Measurements from ENCODE around the gene PDXK.

The PDXK gene

DNA sequence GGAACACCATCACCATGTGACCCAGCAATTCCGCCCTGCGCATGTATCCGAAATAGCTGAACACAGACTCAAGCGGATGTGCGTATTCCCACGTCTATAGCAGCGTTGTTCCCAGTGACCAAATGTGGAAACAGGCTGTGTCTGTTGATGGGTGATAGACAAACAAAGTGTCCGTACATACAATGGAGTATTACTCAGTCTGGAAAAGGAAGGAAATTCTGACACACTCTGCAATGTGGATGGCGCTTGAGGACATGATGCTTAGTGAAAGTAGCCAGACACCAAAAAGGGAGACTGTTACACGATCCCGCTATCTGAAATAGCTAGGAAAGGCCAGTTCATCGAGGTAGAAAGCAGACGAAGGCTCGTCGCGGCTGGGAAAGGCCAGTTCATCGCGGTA lies 25.8 kb downstream of the PDXK start:
- DNase-seq: no peak

DNA sequence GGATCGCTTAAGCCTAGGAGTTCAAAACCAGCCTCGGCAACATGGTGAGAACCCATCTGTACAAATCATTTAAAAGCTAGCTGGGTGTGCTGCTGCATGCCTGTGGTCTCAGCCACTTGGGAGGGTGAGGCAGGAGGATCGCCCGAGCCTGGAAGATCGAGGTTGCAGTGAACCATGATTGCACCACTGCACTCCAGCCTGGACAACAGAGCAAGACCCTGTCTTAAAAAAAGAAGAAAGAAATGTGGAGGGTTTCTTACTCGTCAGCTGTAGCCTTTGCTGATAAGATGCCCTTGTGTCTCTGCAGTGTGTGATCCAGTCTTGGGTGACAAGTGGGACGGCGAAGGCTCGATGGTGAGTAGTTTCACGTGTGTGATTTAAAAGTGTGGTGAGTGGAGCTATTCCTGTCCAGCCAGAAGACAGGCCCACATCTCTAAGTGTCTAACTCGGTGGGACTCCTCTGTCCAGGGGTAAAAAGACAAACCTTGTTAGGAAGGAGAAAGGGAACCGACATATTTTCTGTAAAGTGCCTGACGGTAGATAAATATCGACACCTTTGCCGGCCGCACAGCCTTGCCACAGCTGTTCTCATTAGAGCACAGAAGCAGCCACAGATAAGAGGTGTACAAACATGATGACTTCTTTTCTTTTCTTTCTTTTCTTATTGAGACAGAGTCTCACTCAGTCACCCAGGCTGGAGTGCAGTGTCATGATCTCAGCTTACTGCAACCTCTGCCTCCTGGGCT lies 27.0 kb downstream of the PDXK start:
- no peak for DNase-seq

DNA sequence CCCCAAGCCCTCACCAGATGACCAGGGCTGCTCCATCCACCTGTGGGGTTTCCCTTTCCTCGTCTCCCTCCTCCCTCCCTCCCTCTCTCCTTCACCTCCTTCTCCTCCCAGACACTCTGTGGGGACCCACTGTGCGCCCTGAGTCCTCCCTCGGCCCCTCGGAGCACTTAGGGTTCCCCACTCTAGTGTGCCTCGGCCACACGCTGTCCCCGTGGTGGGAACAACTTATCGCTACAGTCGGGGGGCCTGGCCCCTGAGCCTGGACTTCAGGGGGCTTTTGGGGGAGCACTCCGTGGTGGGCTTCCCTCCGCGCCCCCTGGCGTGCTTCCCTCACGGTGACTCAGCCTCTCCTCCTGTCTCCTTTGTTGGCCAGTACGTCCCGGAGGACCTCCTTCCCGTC lies 29.7 kb downstream of the PDXK start:
- DNase-seq: no peak

DNA sequence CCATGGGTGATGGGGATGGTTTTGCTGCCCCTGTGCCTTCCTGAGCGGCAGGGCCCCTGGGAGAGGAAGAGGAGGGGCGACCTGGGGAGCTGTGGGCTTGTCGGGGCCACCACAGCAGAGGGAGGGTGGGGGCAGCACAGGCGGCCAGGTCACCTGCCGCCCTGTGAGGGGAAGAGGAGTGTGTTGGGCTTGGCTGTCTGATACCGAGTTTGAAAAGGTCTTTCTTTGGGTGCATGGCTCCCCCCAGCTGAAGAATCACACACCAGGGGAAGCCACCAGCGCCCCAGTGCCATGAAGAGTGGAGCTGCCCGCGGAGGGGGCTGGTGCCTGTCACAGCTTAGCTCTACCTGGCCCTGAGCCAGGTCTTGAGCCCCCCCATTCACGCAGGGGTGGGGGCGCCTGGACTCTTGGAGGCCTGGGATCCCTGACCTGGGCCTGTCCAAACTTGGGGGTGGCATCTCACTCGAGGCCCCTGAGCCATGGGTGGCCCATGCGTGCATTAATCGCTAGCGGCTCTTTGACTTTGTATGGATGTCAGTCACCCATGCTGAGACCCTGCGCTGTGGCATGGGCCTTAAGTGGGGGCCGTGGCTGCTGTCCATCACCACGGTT lies 30.8 kb downstream of the PDXK start:
- no peak for DNase-seq

DNA sequence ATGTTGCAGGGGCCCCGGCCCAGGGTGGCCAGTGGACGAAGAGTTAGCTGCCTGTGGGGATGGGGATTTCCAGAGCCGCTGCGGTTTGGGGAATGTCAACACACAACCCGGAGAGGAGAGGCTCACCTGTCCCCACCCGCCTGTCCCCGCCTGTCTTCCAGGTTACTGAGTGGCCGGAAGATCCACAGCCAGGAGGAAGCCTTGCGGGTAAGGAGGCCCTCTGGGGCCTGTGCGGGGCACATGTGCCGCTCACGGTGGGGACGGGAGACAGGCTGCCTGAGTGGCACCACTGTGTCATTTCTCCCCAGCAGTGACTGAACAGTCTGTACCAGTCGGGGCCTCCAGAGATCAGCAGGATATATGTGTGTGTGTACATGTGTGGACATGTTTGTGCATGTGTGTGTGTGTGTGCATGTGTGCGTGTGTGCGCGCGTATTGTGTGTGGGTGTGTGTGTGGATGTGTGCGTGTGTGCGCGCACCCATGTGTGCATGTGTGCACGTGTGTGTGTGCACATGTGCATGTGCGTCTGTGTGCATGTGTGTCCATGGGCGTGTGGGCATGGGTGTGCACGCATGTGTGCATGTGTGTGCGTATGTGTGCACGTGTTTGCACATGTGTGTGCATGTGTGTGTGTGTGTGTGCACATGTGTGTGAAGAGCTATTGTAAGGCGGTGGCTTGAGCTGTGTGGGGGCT lies 31.6 kb downstream of the PDXK start:
- DNase-seq: no peak

DNA sequence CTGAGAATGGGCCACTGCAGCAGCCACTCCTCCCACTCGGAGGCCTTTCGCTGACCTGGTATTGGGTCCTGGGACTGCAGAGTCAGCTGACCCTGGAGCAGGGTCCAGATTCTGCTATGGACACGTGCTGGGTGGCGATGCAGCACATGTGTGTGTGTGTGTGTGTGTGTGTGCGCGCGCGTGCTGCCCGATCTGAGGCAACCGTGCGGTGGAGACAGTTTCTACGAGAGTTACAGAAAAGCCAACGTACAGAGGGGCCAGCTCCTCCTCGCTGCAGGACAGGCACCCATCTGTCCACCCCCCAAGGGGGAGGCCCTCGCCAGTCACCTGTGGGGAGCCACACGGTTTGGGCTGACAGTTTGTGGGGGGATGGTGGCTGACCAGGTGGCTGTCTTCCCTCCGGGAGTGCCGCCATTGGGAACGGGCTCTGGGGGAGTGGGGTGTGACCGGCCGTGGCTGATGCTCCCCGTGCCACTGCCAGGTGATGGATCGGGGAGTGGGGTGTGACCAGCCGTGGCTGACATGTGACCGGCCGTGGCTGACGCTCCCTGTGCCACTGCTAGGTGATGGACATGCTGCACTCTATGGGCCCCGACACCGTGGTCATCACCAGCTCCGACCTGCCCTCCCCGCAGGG lies 33.1 kb downstream of the PDXK start:
- no peak for DNase-seq

DNA sequence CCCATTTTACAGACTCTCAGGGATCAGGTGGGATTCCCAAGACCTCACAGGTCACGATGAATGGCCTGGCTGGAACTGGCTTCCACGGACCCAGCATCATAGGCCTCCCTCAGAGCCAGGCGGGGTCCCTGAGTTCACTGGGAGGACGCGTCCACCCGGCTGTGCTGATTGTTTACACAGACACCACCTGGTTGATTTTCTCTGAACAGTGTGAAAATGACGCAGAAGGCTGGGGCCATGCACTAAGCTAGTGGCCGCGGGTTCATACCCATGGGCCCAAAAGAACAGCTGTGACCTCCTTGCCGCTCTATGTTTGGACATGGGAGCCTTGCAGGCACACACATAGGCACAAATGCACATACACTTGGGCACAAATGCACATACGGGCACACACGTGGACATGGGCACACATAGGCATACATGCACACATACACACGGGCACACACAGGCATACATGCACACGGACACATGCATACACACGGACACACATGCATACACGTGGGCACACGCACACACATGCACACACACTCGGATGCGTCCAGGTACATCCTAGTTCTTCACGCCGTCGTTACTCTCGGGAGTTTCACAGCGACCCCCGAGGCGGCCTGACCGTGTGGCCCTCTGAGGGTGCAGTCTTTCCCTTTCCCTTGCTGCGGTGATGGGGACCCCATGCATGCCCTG lies 34.0 kb downstream of the PDXK start:
- no peak for DNase-seq

DNA sequence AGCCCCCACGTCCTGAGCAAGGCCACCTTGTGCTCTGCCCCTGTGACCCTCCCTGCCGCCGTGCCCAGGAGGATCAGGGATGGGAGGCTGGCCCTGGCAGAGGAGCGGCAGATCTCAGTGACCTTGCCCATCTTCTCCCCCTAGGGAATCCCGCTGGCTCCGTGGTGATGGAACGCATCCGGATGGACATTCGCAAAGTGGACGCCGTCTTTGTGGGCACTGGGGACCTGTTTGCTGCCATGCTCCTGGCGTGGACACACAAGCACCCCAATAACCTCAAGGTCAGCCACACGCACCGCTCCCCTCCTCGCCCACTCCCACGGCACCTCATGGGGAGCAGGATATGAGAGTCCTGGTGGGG lies 34.5 kb downstream of the PDXK start:
- no peak for DNase-seq

DNA sequence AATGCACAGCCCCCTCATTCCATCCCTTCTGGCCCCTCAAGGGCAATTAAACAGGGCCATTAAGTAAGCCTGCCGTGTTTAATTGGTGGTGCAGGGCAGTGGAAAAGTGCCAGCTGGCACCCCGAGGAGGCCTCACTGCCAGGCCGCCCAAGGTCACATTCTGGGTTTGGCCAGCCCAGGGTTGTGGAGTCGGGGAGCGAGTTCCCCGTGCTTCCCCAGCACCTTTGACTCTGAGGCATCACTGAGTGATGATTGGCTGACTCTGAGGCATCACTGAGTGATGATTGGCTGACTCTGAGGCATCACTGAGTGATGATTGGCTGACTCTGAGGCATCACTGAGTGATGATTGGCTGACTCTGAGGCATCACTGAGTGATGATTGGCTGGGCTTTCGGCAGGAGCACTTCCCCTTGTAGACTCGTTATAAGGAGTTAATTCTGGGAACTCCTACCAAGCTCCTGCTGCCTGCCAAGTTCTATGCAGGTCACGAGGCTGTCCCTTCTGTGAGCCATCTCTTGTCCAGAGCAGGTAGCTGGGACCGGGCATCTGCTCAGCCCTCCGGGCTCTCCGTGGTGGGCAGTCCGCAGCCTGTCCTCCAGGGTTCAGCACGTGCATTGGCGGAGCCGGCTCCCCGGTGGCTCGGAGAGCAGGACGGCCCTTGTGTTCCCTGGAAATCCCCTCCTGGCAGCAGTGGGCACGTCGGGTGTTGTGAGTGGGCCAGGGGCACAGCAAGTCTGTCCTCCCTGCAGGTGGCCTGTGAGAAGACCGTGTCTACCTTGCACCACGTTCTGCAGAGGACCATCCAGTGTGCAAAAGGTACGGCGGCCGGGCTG lies 36.2 kb downstream of the PDXK start:
- no peak for DNase-seq

DNA sequence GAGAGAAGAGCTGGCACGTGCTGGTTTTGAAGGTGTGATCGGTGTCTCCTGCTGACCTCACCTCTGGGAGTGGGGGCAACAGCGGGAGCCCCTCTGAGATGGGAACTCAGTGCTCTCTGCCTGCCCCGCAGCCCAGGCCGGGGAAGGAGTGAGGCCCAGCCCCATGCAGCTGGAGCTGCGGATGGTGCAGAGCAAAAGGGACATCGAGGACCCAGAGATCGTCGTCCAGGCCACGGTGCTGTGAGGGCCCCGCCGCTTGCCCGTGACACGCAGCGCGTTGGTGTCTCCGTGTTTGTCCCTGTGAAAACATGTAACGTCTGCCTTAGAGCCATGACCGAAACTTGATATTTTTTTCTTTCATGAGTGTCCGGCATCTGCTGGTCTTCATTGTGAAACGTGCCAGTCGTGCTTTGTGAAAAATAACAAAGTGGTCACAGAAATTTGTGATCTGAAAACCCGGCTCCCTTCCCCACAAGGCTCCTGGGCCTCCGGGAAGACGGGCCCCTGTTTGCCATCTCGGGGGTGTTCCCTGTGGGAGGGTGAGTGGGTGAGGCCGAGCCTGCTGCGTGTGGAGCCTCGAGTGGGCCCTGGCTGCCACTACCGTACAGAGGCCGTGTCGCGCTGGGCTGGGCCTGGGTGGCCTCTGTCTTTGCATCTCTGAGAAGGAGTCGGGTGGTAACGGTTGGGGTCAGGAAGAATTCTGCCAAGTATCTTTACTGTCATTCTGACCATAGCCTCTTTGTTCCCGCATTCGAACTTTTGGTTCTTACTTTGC lies 37.1 kb downstream of the PDXK start:
- DNase-seq: no peak

DNA sequence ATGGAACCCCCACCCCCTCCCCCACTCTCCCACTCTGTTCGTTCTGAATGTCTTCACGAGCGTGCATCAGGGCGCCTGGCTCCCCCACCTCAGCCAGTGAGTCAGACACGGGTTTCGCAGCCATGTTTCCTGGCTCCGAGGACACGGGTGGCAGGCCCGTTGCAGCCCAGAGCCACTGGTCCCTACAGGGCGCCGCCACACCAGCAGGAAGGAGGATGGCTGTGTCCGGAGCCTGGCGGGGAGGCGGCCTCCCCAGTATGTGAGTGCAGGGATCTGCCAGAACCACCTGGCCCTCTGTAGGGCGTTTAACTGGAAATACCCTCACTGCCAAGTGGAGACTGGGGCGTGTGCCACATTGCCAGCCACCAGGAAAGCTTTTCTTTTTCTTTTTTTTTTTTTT lies 38.7 kb downstream of the PDXK start:
- DNase-seq: no peak

DNA sequence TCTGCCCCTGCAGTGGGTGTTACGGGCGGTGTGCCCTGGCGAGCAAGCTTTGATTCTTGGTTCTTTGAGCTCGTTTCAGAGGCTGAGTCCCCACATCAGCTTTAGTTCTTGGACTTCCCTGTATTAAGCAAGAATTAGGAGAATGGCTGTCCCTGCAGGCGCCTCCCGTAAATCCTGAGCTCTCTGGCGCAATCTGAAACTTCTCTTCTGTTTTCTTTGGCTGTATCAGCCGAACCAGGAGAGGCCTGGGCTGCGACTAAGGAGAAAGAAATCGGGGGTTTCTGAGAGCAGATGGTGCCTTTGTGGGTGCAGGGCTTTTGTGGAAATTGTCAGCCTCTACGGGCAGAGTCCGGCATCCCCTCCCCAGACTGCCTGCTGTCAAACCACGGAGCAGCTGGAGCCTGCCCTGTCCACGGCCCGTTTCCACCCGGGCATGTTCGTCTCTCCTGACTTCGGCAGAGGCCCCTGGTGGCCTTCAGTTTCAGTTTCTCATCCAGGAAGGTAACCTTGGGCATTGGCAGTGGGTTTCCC lies 39.2 kb downstream of the PDXK start:
- no peak for DNase-seq

DNA sequence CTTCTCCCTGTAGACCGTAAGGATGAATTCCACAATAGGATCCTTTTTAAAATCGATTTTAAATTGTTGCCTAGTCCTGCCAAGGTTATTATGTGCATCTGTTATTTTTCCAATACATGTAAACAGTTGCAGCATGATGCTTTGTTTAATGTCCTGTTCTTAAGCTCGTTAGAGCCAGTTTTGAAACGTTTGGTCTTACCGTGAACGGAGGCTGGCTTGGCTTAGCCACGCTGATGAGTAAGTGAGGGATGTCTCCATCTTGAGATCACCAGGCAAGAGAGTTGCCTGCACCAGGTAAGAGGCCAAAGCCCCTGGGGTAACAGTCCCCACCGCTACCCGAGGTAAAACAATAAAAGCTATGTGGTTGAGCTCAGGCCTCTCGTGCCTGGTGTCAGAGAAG lies 39.9 kb downstream of the PDXK start:
- no peak for DNase-seq

DNA sequence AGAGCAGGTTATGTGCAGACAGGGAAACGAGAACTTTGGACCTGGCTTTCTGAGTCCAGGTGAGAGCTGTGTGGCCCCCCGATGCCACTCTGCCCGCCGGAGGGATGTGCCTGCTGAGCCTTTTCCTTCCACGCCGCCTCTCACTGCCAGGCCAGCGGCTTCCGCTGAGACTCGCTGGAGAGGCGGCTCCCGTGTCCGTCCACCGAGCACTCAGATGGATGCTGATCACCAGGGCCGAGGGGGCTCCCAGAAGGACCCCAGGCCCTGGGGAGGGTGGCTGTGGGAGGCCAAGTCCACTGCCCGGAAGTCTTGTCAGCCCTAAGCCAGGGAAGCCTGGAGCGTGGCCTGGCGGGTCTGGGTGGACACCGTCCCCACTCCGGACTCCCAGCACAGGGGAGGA lies 40.7 kb downstream of the PDXK start:
- DNase-seq: no peak

DNA sequence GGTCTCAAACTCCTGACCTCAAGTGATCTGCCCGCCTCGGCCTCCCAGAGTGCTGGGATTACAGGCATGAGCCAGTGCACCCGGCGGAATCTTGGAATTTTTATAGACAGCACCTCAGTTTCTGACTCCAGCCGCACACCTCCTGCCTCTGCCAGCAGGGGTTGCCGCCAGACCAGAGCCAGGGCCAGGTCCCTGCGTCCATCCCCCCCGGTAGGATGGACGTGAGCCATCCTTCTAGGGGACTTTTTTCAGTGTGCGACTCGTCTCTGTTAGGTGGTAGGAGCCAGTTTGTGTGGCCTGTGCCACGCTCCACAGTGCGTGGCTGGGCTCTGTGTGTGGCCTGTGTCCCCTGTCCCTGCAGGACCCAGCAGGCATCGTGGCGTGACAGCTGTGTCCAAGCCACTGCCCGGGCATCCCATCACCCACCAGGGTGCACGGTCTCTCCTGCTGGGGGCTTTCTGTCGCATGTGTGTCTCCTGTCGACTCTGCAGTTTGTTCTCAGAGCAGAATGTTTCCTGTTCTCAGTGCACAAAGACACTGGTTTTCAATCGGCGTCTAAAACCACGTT lies 41.5 kb downstream of the PDXK start:
- DNase-seq: no peak

DNA sequence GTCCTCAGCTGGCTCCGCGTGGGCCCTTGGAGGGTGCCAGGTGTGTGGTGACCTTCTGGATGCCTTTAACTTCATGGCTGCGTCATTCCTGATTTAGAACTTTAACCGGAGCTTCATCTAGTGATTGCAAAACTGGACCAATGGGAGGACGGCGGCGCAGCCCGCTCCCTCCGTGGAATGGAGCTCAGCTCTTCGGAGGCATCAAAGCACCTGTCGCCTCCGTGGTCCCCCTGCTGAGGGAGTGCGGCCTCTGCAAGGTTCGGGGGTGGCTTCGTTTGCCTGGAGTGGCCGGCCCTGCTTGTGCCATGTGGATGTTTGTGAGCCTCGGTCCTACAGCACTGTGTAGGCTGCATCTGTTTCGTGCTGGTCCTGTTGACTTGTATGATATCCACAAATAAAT lies 43.0 kb downstream of the PDXK start:
- DNase-seq: no peak

DNA sequence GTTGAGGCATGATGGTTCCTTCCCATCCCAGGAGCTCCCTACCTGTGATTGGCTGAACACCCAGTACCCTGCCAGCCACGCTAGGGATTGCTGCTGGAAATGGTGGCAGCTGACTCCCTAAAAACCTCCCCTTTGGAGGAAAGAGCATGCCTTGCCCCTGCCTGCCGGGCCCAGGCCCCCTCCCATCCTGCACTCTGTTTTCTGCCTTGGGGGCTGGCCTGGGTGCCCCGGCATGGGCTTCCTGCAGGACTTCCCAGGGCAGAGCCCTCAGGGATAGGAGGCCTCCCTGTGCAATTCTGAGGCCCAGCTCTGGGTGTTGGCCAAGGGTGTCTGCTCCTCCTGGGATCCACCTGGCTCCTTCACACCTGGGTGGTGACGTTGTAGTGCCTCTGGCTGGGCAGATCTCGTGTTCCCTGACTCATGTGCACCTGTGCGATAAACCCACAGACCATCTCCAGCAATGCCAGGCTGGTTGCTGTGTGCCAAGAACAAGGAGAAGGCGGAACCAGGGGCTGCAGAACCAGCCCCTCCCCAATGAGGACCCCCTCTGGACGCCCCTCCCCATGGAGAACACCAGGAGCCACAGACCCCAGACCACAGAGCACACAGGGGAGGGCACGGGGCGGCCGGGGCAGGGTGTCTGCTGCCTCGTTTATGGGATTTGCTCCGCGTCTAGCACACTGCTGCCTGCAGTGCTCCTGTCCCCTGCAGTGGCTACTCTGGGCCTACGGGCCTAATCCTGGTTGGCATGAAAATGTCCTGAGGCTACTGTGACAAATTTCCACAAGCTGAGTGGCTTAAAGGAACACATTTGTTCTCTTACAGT lies 43.6 kb downstream of the PDXK start:
- no peak for DNase-seq

DNA sequence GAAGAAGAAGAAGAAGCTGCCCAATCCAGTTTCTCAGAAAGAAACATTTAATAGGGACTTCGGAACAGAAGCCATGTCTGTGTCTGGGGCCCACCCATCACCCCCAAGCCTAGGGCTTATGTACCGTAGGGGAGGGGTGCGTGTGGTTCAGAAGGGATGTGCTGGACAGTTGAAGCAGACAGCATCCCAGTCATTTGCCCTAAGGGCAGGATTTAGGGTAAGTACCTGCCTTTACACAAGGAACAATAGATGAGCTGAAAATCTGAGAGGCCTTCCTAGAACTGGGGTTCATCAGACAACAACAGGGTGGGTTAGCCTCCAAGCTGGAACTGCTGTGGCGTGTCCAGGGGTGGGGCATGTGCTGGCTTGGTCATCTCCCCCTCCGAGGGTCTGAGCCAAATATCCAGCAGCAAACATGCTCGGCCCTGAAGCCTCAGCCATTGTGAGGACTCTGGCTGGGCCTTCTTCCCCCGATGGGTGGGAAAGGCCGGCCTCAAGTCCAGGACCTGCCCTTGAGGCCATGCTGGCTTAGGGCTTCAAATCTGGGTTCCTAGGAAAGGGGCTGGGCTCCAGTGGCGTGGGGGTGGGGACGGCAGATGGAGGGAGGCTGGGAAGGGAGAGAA lies 45.1 kb downstream of the PDXK start:
- no peak for DNase-seq

Measured in activated CD4-positive, alpha-beta T cell treated with anti-CD3 and anti-CD28 coated beads, Interleukin-2, amount 50 U/mL, for 16 hours (primary cell).